Activated naive CD8-positive, alpha-beta T cell treated with anti-CD3 and anti-CD28 coated beads, Interleukin-2, amount 50 U/mL, for 24 hours (primary cell): ENCODE data around the gene ARL4C.

Experiments
- ATAC-seq: fragments of 150-1000 bp; cut with Tn5 transposase; one replicate; pipeline ENCODE4 v1.10.0; 2021
- DNase-seq: peaks from one replicate; pipeline ENCODE4 v3.0.0; 2021
- H3K27ac Mint-ChIP-seq: one replicate; pipeline ENCODE4 v1.8.0; 2021; ENCODE audit warnings: mild to moderate bottlenecking, mixed read lengths
- H3K27me3 Mint-ChIP-seq: one replicate; pipeline ENCODE4 v1.8.0; 2021; ENCODE audit warnings: mixed read lengths
- H3K36me3 Mint-ChIP-seq: one replicate; pipeline ENCODE4 v1.8.0; 2021; ENCODE audit warnings: low read depth, mixed read lengths
- H3K4me1 Mint-ChIP-seq: one replicate; pipeline ENCODE4 v1.8.0; 2021; ENCODE audit warnings: mixed read lengths
- H3K4me3 Mint-ChIP-seq: one replicate; pipeline ENCODE4 v1.8.0; 2021; ENCODE audit warnings: mild to moderate bottlenecking, moderate library complexity, mixed read lengths
- H3K9me3 Mint-ChIP-seq: one replicate; pipeline ENCODE4 v1.8.0; 2021; ENCODE audit warnings: mixed read lengths

The ARL4C gene

DNA sequence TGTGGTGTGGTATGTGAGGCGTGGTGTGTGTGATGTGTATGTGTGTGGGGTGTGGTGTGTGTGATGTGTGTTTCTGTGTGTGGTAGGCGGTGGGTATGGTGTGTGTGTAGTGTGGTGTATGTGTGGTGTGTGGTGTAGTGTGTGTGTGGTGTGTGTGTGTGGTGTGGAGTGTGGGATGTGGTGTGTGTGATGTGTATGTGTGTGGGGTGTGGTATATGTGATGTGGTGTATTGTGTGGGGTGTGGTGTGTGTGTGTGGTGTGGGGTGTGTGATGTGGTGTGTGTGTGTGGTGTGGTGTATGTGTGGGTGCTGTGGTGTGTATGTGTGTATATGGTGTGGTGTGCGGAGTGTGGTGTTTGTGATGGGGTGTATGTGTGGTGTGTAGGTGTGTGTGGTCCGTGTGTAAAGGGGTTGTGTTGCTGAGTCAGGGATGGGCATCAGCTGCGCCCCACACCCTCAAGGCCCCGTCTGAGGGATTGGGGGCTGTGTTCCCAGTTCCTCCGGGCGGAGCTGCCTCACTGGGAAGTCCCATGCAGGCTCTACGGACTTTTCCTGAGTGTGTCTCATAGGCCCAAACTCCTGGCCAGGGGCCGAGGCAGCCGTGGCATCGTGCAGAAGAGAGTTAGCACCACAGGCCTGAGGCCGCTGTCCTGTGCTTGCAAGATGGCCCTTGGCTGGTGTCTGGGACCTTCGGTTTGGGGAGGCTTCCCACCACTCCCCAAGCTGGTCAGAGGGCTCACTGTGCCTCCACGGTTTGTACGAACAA is 18.2 kb upstream of the ARL4C start:
- Mint-ChIP-seq H3K4me1 (peaks cover 8% of the 10 kb centered on the region), H3K4me3 (no peak overlapping the region), H3K9me3 (no peaks in the 10 kb centered on the region), H3K27ac (no peak overlapping the region), H3K27me3 (peaks cover 3% of the 10 kb centered on the region), H3K36me3 (no peaks in the 10 kb centered on the region)
- ATAC-seq: no peak
- no peak for DNase-seq

GRCh38 chr2:234514099-234514498 is 17.2 kb upstream of the ARL4C start:
- peaks cover 8% of the 10 kb centered on the region for H3K4me1 Mint-ChIP-seq
- no peak for ATAC-seq
- no peaks in the 10 kb centered on the region for H3K9me3 Mint-ChIP-seq
- H3K27ac Mint-ChIP-seq: no peak overlapping the region
- no peak overlapping the region for H3K4me3 Mint-ChIP-seq
- no peaks in the 10 kb centered on the region for H3K36me3 Mint-ChIP-seq
- no peak for DNase-seq
- peaks cover 3% of the 10 kb centered on the region for H3K27me3 Mint-ChIP-seq

- Mint-ChIP-seq H3K27me3 (peaks cover 3% of the 10 kb centered on the region), H3K36me3 (no peaks in the 10 kb centered on the region), H3K4me3 (no peak overlapping the region), H3K9me3 (no peaks in the 10 kb centered on the region), H3K27ac (no peak overlapping the region), H3K4me1 (peaks cover 8% of the 10 kb centered on the region)
- ATAC-seq (no peak), DNase-seq (no peak)
Observed at GRCh38 chr2:234512884-234513669, 16.2 kb upstream of the ARL4C start.

DNA sequence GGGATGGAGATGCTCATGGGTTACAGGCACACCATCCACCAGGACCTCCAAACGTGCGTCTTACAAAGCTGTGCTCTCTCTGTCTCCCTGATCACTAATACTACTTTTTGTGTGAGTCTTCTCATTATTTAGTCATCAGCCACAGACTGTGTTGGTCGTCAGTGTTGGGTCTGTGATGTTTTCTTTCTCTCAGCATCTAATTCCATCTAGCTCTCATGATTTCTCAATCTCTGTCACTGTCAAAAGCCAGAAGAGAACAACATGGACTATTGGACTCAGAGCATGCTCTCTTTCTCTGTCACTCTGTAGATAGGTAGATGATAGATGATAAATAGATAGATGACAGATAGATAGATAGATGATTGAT is 6.0 kb upstream of the ARL4C start:
- H3K4me3 Mint-ChIP-seq: no peak overlapping the region
- no peaks in the 10 kb centered on the region for H3K9me3 Mint-ChIP-seq
- H3K36me3 Mint-ChIP-seq: no peaks in the 10 kb centered on the region
- no peaks in the 10 kb centered on the region for H3K27me3 Mint-ChIP-seq
- peaks cover 24% of the 10 kb centered on the region for H3K4me1 Mint-ChIP-seq
- ATAC-seq (peak; percentile 6), DNase-seq (no peak)
- no peak overlapping the region for H3K27ac Mint-ChIP-seq

DNA sequence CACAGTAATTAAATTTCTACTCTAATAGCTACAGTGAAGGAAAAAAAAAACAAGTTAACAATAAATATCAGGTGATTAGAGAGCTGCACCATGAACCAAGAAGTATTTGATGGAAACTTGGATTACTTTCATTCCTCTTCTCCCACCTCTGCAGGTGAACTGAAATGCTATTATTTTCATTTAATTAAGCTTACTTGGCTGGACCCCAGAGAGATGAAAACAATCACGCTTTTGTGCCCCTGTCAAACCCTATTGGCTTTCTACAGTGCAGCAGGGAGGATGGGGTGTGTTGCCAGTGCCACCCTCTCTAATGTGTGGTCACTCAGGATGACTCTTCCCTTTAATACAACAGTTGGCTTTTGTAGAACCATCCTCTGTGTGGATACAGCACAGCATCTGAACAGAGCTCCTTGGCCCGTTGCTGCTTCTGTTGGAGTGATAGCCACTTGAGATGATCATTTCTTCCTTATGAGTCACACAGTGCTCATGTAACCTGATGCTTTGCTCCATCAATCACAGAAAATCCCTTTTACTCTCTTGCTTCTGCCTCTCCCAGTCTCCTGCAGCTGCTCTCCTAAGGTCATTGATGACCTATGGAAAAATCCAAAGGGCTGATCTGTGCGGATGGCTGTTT is 5.5 kb upstream of the ARL4C start:
- Mint-ChIP-seq H3K9me3 (no peaks in the 10 kb centered on the region), H3K36me3 (no peaks in the 10 kb centered on the region), H3K4me3 (no peak overlapping the region), H3K27me3 (no peaks in the 10 kb centered on the region), H3K4me1 (peaks cover 26% of the 10 kb centered on the region), H3K27ac (no peak overlapping the region)
- no peak for DNase-seq
- peak; percentile 18 for ATAC-seq

- Mint-ChIP-seq H3K27ac (no peak overlapping the region), H3K9me3 (no peaks in the 10 kb centered on the region), H3K4me1 (peaks cover 30% of the 10 kb centered on the region), H3K4me3 (no peak overlapping the region), H3K27me3 (no peaks in the 10 kb centered on the region), H3K36me3 (peaks cover 5% of the 10 kb centered on the region)
- peak; percentile 63 for DNase-seq
- peak; percentile 63 for ATAC-seq
Observed at GRCh38 chr2:234500394-234501006, 3.6 kb upstream of the ARL4C start.

- Mint-ChIP-seq H3K27ac (peak overlapping the region; percentile 69), H3K4me1 (peaks cover 41% of the 10 kb centered on the region), H3K36me3 (peaks cover 17% of the 10 kb centered on the region), H3K9me3 (no peaks in the 10 kb centered on the region), H3K27me3 (no peaks in the 10 kb centered on the region), H3K4me3 (peak overlapping the region; percentile 67)
- DNase-seq (no peak), ATAC-seq (no peak)
Observed at GRCh38 chr2:234497594-234498235, 834 bp upstream of the ARL4C start.

DNA sequence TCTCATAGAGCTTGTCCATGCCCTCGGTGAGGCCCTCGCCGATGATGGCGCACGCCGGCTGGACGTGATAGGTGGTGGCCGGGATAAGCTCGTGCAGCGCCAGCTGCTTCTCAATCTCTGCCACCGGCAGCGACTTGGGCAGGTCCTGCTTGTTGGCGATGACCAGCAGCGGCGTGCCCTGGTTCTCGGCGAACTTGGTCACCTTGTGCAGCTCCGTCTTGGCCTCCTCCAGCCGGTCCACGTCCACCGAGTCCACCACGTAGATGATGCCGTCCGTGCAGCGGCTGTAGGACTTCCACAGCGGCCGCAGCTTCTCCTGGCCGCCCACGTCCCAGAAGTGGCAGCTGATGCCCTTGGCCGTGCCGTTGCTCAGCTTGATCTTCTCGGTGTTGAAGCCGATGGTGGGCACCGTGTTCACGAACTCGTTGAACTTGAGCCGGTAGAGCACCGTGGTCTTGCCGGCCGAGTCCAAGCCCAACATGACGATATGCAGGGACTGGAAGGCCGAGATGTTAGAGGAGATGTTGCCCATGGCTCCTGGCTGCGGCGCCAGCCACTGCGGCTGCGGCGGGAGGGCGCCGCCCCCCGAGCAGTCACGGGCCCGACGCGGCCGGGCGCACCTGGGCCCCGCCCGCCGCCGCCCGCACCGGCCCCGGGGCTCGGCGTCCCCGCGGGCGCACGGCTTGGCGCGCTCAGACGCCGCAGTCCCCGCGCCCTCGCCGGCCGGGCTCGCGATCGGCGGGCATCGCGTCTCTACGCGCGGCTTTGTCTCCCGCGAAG is 636 bp downstream of the ARL4C start:
- ATAC-seq (peak; percentile 31), DNase-seq (peak; percentile 55)
- H3K36me3 Mint-ChIP-seq: peaks cover 17% of the 10 kb centered on the region
- H3K4me1 Mint-ChIP-seq: peaks cover 54% of the 10 kb centered on the region
- H3K9me3 Mint-ChIP-seq: no peaks in the 10 kb centered on the region
- no peaks in the 10 kb centered on the region for H3K27me3 Mint-ChIP-seq
- peak overlapping the region; percentile 96 for H3K4me3 Mint-ChIP-seq
- H3K27ac Mint-ChIP-seq: peak overlapping the region; percentile 90

DNA sequence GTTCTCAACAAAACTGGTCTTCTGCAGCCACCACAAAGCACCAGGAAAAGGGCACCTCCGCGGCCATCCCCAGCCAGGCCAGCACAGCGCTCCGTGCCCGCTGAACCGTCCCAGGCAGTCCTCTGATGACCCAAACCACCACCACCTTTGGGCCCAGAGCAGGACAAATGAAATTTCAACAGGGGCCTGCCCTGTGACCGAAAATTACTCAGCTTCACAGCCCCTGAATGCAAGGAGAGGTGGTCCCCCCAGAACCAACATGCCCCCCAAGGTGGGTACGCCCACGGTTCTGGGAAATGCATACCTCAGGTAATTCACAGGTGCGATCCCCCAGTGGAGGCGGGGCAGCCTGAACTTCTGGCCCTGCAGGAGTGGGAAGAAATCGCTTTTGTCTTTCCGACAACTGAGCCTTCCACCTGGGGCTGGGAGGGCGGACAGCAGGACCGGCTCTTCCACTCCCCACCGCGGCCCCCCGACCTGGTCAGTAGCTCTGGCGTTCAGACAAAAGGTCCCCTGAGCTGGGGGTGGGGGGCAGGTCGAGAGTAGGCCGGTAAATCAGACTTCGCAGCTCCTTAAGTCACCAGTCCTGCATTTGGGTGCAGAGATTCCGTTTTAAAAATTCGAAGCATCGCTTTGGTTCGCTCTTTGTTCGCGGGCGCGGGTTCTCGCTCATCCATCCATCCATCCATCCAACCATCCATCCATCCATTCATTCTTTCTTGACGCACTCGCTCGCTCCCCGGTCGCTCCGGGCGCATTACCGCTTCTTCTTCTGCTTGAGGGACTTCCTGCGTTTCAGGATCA is 1.4 kb downstream of the ARL4C start:
- Mint-ChIP-seq H3K36me3 (peaks cover 17% of the 10 kb centered on the region), H3K27me3 (no peaks in the 10 kb centered on the region), H3K27ac (peak overlapping the region; percentile 90), H3K4me3 (peak overlapping the region; percentile 96), H3K4me1 (peaks cover 62% of the 10 kb centered on the region), H3K9me3 (no peaks in the 10 kb centered on the region)
- ATAC-seq (no peak), DNase-seq (peak; percentile 28)

DNA sequence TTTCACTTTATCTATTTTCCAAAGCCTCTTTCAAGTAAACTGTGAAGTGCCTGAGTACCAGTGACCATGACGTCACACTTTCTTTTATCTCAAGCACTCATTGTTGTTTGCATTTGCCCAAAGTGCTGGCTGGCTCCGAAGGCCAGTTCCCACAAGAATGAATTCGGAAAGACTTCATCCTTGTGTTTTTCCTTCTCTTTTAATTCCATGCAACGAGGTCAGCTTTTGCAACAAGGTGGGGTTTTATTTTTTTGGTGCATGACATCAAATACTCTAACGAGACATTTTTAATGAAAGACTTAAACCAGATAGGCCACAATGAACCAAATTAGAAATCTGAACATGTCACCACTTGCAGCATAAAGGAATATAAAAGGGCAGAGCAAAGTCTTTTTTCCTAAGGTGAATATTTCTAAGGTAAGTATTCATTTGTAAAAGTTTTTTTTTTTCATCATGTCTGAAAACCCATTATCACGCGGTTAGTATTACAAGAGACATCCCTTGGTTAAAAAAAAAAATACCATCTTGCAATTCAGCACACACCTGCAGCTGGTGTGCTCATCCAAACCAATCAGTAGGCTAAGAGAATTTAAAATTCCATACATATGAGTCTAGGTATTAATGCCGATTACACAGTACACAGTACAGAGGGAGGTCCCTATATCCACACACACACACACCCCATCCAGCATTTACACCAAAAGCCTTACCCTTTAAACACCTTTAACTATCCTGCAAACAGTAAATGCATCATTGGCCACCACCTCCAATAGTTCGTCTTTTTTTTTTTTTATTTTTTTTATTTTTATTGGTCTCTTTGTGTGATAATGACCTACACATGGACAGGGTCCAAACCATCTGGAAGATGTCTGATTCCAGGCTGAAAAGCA is 2.3 kb downstream of the ARL4C start:
- Mint-ChIP-seq H3K27ac (peak overlapping the region; percentile 90), H3K27me3 (no peaks in the 10 kb centered on the region), H3K36me3 (peaks cover 17% of the 10 kb centered on the region), H3K4me1 (peaks cover 63% of the 10 kb centered on the region), H3K9me3 (no peaks in the 10 kb centered on the region), H3K4me3 (peak overlapping the region; percentile 96)
- ATAC-seq (no peak), DNase-seq (no peak)

DNA sequence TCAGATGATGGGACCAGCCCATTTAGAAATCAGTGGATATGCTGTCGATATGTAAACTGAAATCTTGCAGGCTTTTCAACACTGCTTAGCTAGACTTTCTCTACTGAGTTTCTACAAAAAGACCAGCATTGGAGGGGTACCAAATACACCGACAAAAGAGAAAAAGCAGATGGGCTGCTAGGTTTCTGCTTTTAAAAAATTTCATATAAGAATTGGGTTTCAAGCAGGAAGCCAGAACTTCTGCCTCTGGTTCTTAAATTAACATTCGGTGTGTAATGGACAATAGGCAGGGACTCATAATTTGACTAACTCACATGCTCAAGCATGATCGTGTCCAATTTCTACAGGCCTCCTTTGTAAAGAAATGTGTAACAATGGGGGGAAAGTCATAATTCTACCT is 3.1 kb downstream of the ARL4C start:
- ATAC-seq (no peak), DNase-seq (no peak)
- no peaks in the 10 kb centered on the region for H3K9me3 Mint-ChIP-seq
- H3K4me1 Mint-ChIP-seq: peaks cover 63% of the 10 kb centered on the region
- no peaks in the 10 kb centered on the region for H3K27me3 Mint-ChIP-seq
- peak overlapping the region; percentile 90 for H3K27ac Mint-ChIP-seq
- peak overlapping the region; percentile 96 for H3K4me3 Mint-ChIP-seq
- H3K36me3 Mint-ChIP-seq: peaks cover 17% of the 10 kb centered on the region

DNA sequence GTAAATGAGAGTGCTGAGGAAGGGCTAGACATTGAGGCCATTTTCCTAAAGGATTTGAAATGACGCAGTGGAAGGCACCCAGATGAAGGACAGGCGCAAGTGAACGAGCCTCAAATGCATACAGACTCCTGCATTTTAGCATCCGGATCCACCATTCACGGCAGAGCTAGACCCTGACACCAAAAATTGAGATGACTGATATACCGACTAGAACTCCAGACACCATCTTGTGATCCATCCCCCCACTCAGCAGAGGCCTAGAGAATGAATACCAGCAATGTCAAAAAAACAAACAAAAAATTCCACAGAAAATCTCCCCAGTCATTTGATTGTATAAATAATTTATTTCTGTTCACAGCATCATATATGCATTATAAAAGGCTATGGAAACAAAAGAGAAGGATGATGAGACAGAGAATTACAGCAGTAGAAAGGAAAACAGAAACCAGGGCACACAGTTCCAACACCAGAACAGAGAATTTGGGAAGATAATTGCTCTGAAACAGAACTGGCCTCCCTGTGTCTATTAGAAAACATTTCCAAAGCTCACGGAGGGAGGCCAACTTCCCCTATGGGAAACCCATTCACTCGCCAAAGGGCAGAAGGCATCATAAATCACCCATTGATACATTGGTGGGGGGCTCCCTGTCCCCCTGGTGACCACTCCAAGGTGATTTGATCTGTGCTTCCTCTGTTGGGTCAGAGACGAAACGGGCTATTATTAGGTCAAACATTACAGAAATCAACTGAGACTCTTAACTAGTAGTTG is 4.0 kb downstream of the ARL4C start:
- Mint-ChIP-seq H3K27ac (peak overlapping the region; percentile 90), H3K4me3 (peak overlapping the region; percentile 96), H3K36me3 (peaks cover 17% of the 10 kb centered on the region), H3K4me1 (peaks cover 64% of the 10 kb centered on the region), H3K9me3 (no peaks in the 10 kb centered on the region), H3K27me3 (no peaks in the 10 kb centered on the region)
- no peak for ATAC-seq
- DNase-seq: no peak
